ENCODE data around the gene ZC3H7B. TPM values are rescaled to one million over a fixed set of nuclear protein-coding genes. Genes with fewer than 3 reads are reported as not detected.

The ZC3H7B gene
- total RNA-seq, 1 experiment from 2014 or later = 42.0 TPM

- Histone ChIP-seq H3K4me1 (ENCODE audit: control insufficient read depth in 1 of 2, insufficient read depth in 2 of 2, low read length in 2 of 2) (peaks cover 7 to 26% of the 10 kb centered on the region in 2 experiments), H3K4me2 (ENCODE audit: low read length) (no peak overlapping the region), H4K20me1 (ENCODE audit: insufficient read depth) (no peaks in the 10 kb centered on the region), H3K4me3 (replicated peaks in 1 of 2; ENCODE audit: low read depth in 1 of 2, low read length in 2 of 2) (no peak overlapping the region), H3K9ac (ENCODE audit: low read length) (no peak overlapping the region), H3K36me3 (ENCODE audit: control insufficient read depth in 1 of 2, insufficient read depth in 2 of 2, low read length in 2 of 2) (no peaks in the 10 kb centered on the region), H3K27me3 (ENCODE audit: insufficient read depth, low read length) (no peaks in the 10 kb centered on the region), H3K27ac (ENCODE audit: low read depth, low read length) (no peak overlapping the region), H3K9me3 (ENCODE audit: control insufficient read depth in 1 of 2, insufficient read depth in 1 of 2, low read depth in 1 of 2, low read length in 2 of 2) (no peaks in the 10 kb centered on the region), H2AFZ (ENCODE audit: low read depth, low read length, poor library complexity, severe bottlenecking) (no peak overlapping the region), H3K79me2 (ENCODE audit: insufficient read depth, low read length) (peaks cover 6% of the 10 kb centered on the region; the same call in 1 of the 2 replicates), H3K9me2 (ENCODE audit: insufficient read depth) (no peaks in the 10 kb centered on the region)
- BruUV-seq (replicated peaks) = no TSS peak
- POLR2A ChIA-PET = no interaction called here
- ATAC-seq = no peak
- DNase-seq (ENCODE audit: low read depth, low spot score) = no peak
- TF ChIP-seq YY1 (IDR thresholded peaks at IDR 0.05; ENCODE audit: extremely low read depth, insufficient replicate concordance, low read depth, low read length) (no peak), TCF7L2 (IDR thresholded peaks at IDR 0.05; ENCODE audit: borderline replicate concordance, extremely low read depth, insufficient read depth, insufficient read length) (no peak), REST (IDR thresholded peaks at IDR 0.05; ENCODE audit: low read depth) (no peak), RAD21 (IDR thresholded peaks at IDR 0.05; ENCODE audit: low read depth) (no peak), SRF (IDR thresholded peaks at IDR 0.05; ENCODE audit: low read depth) (no peak), ZFX (IDR thresholded peaks at IDR 0.05) (no peak), EZH2 (IDR thresholded peaks at IDR 0.05) (no peak), CBX3 (IDR thresholded peaks at IDR 0.05; ENCODE audit: low read depth) (no peak), ZNF274 (IDR thresholded peaks at IDR 0.05; ENCODE audit: low read depth, low read length) (no peak), ZBTB33 (IDR thresholded peaks at IDR 0.05; ENCODE audit: extremely low read depth, insufficient replicate concordance, low read length) (no peak), FOSL1 (IDR thresholded peaks at IDR 0.05; ENCODE audit: low read depth) (no peak), JUND (IDR thresholded peaks at IDR 0.05) (no peak), POLR2AphosphoS5 (IDR thresholded peaks at IDR 0.05; ENCODE audit: low read depth, low read length) (no peak), POLR2A (IDR thresholded peaks at IDR 0.05; ENCODE audit: borderline replicate concordance, extremely low read depth, insufficient read depth, insufficient read length) (no peak), ATF3 (IDR thresholded peaks at IDR 0.05) (no peak)
- intact Hi-C loops (cut with micrococcal nuclease) = no loop called here
- RAD21 ChIA-PET (ENCODE audit: low non-redundant PET in 1 of 2, low total read pairs in 2 of 2, uncharacterized antibody in 2 of 2, unreplicated experiment in 2 of 2) = no interaction called here
- CTCF ChIA-PET = interaction anchor here (0.6 to 1.1 kb wide), 2 partner anchors 9 to 109 kb away, joined by 3 read pairs; no protein-coding TSS in a partner anchor
Measured at GRCh38 chr22:41408665-41409064, 107.3 kb downstream of the ZC3H7B start.

Data from HCT116 (cell line).